Measurements from ENCODE around the gene C10orf90. TPM values are rescaled to one million over a fixed set of nuclear protein-coding genes. Genes with fewer than 3 reads are reported as not detected.

Gene C10orf90
- total and polyA plus RNA-seq, 2 of the 8 experiments (the other 6 are each of a cell fraction or from before 2014, with no cell fraction given) = 0.21 TPM; not detected in 1

- TF ChIP-seq CHD7 (IDR thresholded peaks at IDR 0.05; ENCODE audit: insufficient replicate concordance, low read length) (no peak), TEAD4 (IDR thresholded peaks at IDR 0.05; ENCODE audit: low read depth, low read length) (no peak), ATF2 (IDR thresholded peaks at IDR 0.05; ENCODE audit: low read length) (no peak), KDM4A (IDR thresholded peaks at IDR 0.05; ENCODE audit: low read depth, low read length, severe bottlenecking) (no peak), FOSL1 (IDR thresholded peaks at IDR 0.05; ENCODE audit: insufficient read depth, low read depth, low read length) (no peak), NANOG (IDR thresholded peaks at IDR 0.05; ENCODE audit: insufficient read depth, low read depth, low read length, poor library complexity, severe bottlenecking) (no peak), BACH1 (IDR thresholded peaks at IDR 0.05; ENCODE audit: low read length) (no peak)
These were observed 20.0 kb upstream of the C10orf90 start (continued) for GRCh38 chr10:126690534-126690933.

Measured in H1 (cell line).